Gastroesophageal sphincter (tissue), 4 donors: ENCODE measurements around the gene SLC39A3. TPM values are rescaled to one million over a fixed set of nuclear protein-coding genes. Genes with fewer than 3 reads are reported as not detected.

ENCODE experiments used
- ATAC-seq: fragments of 150-250 bp; one replicate; pipeline ENCODE4 v1.9.1; 2016; ENCODE audit warnings: mild to moderate bottlenecking, moderate library complexity
- H3K27ac ChIP-seq, 4 donors: fragments of 200-600 bp; sonication (generic) in 3 of 4; 1 replicate in 3 of 4; 2 replicates in 1 of 4; pipeline ENCODE4 v1.5.1; 2016 to 2019
- H3K27me3 ChIP-seq: fragments of 200-600 bp; sonication (generic); one replicate; pipeline ENCODE4 v1.5.1; 2019
- H3K36me3 ChIP-seq, 2 donors: fragments of 200-600 bp; sonication (generic); one replicate each; pipeline ENCODE4 v1.5.1; 2019; ENCODE audit warnings: control low read depth in 1 of 2
- H3K4me1 ChIP-seq, 3 donors: fragments of 200-600 bp; sonication (generic); 1 replicate in 2 of 3; 2 replicates in 1 of 3; pipeline ENCODE4 v1.5.1; 2016 to 2019; ENCODE audit warnings: control low read depth in 2 of 3
- H3K4me3 ChIP-seq, 2 donors: fragments of 200-600 bp; sonication (generic); one replicate each; pipeline ENCODE4 v1.5.1; 2019; ENCODE audit warnings: mild to moderate bottlenecking in 1 of 2, moderate library complexity in 1 of 2
- H3K9me3 ChIP-seq, 3 donors: fragments of 200-600 bp; sonication (generic); one replicate each; pipeline ENCODE4 v1.5.1; 2017 to 2019; ENCODE audit warnings: control low read depth in 2 of 3
- EP300 ChIP-seq: sonication (generic); formaldehyde crosslinking; IDR thresholded peaks from one replicate; pipeline ENCODE4 v1.6.1; 2017; ENCODE audit warnings: antibody characterized with exemption, mild to moderate bottlenecking
- POLR2A ChIP-seq, 2 donors: fragments of 450-650 bp; IDR thresholded peaks; one replicate each; pipeline ENCODE4 v1.6.1; 2017; ENCODE audit warnings: antibody characterized with exemption in 2 of 2, mild to moderate bottlenecking in 2 of 2, moderate library complexity in 1 of 2
- POLR2AphosphoS5 ChIP-seq: sonication (generic); formaldehyde crosslinking; IDR thresholded peaks from one replicate; pipeline ENCODE4 v1.6.1; 2017; ENCODE audit warnings: antibody characterized with exemption
- WGBS, 2 donors: methylation state at CpG; one replicate each; pipeline ENCODE4 v1.1.5; 2018; ENCODE audit warnings: low coverage in 1 of 2; 5-methylcytosine and 5-hydroxymethylcytosine counted together
- total RNA-seq, 4 donors: library from RNA; depleted of rRNA; stranded (reverse); fragments of >200 nt; gene quantifications; one replicate each; pipeline ENCODE4 v1.1.0, GENCODE V29; 2016
- TF ChIP-seq, protein P1 (sequence below), 4 experiments: fragments of 200-600 bp in 2 of 4; fragments of 450-650 bp in 2 of 4; sonication (generic) in 1 of 4; IDR thresholded peaks; one replicate each; pipeline ENCODE4 v1.5.1; 2017 to 2019; ENCODE audit warnings: antibody characterized with exemption in 4 of 4, mild to moderate bottlenecking in 2 of 4, moderate library complexity in 2 of 4

The SLC39A3 gene
- total RNA-seq, 4 donors from 2014 or later, result 26.3 to 42.7 (median 30.7) TPM

- no CpG with 5 or more reads among the region's 16 CpGs for WGBS, 2 donors
- H3K4me3 ChIP-seq, result no peak overlapping the region
- no peak overlapping the region for H3K27ac ChIP-seq
- no peak for ATAC-seq
- no peaks in the 10 kb centered on the region for H3K27me3 ChIP-seq
- H3K36me3 ChIP-seq, result peaks cover 0 to 72% of the 10 kb centered on the region in 2 donors
- H3K4me1 ChIP-seq, result no peaks in the 10 kb centered on the region
- TF ChIP-seq EP300 (no peak), POLR2A (IDR thresholded peaks at IDR 0.05) (no peak), POLR2AphosphoS5 (no peak)
- TF ChIP-seq, protein P1, sequence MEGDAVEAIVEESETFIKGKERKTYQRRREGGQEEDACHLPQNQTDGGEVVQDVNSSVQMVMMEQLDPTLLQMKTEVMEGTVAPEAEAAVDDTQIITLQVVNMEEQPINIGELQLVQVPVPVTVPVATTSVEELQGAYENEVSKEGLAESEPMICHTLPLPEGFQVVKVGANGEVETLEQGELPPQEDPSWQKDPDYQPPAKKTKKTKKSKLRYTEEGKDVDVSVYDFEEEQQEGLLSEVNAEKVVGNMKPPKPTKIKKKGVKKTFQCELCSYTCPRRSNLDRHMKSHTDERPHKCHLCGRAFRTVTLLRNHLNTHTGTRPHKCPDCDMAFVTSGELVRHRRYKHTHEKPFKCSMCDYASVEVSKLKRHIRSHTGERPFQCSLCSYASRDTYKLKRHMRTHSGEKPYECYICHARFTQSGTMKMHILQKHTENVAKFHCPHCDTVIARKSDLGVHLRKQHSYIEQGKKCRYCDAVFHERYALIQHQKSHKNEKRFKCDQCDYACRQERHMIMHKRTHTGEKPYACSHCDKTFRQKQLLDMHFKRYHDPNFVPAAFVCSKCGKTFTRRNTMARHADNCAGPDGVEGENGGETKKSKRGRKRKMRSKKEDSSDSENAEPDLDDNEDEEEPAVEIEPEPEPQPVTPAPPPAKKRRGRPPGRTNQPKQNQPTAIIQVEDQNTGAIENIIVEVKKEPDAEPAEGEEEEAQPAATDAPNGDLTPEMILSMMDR (IDR thresholded peaks at IDR 0.05), result no peak
- no peaks in the 10 kb centered on the region for H3K9me3 ChIP-seq
Observed at GRCh38 chr19:2755448-2755705, 15.6 kb upstream of the SLC39A3 start.

DNA sequence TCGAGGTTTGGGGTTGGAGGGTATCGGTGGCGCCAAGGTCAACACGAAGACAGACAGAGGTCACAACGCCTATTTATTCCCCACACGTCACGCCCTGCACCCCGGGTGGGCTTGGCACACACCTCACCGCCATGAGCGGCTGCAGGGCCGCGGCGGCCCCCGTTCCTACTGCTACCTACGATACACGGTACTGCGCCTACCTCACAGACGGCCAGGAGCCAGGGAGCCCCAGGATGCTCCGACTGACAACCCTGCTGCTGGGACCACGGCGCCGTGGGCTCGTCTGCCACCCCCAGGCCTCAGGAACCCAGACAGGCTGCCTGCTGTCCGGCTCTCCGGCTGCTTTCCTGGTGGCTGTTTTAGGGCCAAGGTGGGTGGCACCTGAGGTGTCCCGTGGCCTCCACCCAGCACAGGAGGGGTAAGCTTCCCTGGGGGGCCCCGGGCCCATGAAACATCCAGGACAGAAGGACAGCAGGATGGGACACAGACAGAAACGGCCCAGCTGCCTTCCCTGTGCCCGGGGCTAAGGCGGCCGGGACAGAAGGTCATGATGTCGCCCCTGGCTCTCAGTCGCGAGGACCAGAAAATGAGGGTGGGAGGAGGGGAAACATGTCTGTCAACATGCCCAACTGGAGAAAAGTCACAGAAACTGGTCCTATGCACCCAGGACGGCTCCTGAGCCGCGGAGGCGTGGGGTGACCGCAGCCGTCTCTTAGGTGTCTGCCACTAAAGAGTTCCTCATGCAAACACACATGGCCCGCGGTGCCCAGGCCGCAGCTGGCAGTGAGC, 15.0 kb upstream of the SLC39A3 start:
- Histone ChIP-seq H3K36me3 (peaks cover 0 to 66% of the 10 kb centered on the region in 2 donors), H3K27ac (no peak overlapping the region), H3K4me3 (no peak overlapping the region), H3K9me3 (no peaks in the 10 kb centered on the region), H3K4me1 (no peaks in the 10 kb centered on the region), H3K27me3 (no peaks in the 10 kb centered on the region)
- no peak for TF ChIP-seq POLR2AphosphoS5
- TF ChIP-seq EP300, result no peak
- TF ChIP-seq, protein P1 (IDR thresholded peaks at IDR 0.05), result no peak
- no peak for TF ChIP-seq POLR2A (IDR thresholded peaks at IDR 0.05)
- no peak for ATAC-seq
- no CpG with 5 or more reads among the region's 43 CpGs for WGBS, 2 donors

DNA sequence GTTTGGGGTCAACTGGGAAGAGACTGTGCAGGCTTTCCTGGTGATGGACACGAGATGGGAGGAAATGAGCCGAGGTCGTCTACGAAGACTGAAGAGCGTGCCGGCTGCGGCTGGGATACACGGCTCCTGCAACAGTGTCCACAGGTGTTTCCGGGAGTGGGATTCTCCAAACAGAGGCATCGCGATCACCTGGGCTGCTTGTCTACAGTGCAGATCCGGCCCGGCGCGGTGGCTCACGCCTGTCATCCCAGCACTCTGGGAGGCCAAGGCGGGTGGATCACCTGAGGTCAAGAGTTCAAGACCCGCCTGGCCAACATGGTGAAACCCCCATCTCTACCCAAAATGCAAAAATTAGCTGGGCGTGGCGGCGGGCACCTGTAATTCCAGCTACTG, 11.6 kb upstream of the SLC39A3 start:
- peaks cover 0 to 8% (median 4%) of the 10 kb centered on the region in 3 donors for H3K4me1 ChIP-seq
- ATAC-seq, result no peak

GRCh38 chr19:2750808-2751437, 11.1 kb upstream of the SLC39A3 start:
- no peaks in the 10 kb centered on the region for H3K9me3 ChIP-seq
- ATAC-seq, result no peak
- TF ChIP-seq POLR2A (IDR thresholded peaks at IDR 0.05) (no peak), POLR2AphosphoS5 (no peak), EP300 (no peak)
- TF ChIP-seq, protein P1 (IDR thresholded peaks at IDR 0.05), result no peak
- H3K36me3 ChIP-seq, result peaks cover 0 to 27% of the 10 kb centered on the region in 2 donors
- H3K27me3 ChIP-seq, result no peaks in the 10 kb centered on the region
- H3K4me3 ChIP-seq, result no peak overlapping the region
- H3K27ac ChIP-seq, result no peak overlapping the region
- WGBS, 2 donors, result 68 to 73% methylated on average over 8 to 10 of the region's 17 CpGs
- H3K4me1 ChIP-seq, result peaks cover 0 to 8% (median 4%) of the 10 kb centered on the region in 3 donors

More for the DNA sequence above, 11.6 kb upstream of the SLC39A3 start:
- Histone ChIP-seq H3K9me3 (no peaks in the 10 kb centered on the region), H3K36me3 (peaks cover 0 to 32% of the 10 kb centered on the region in 2 donors), H3K4me3 (no peak overlapping the region), H3K27ac (no peak overlapping the region), H3K27me3 (no peaks in the 10 kb centered on the region)
- WGBS, 2 donors, result 69 to 100% methylated on average over 2 to 5 of the region's 21 CpGs
- TF ChIP-seq EP300 (no peak), POLR2A (IDR thresholded peaks at IDR 0.05) (no peak), POLR2AphosphoS5 (no peak)
- TF ChIP-seq, protein P1 (IDR thresholded peaks at IDR 0.05), result no peak

DNA sequence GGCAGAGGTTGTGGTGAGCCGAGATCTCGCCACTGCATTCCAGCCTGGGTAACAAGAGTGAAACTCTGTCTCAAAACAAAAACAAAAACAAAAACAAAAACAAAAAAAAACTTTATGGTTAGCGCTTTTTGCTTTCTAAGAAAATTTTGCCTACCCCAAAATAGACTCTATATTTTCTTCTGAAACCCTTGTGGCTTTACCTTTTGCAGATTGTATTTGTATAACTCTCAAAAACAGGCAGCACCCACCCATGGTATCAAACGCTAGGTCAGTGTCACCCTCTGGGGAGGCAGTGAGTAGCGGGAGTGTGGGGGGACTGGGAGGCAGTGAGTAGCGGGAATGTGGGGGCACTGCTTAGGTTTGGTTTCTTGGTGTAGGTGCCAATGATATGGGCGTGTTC, 7.5 kb upstream of the SLC39A3 start:
- ATAC-seq, result no peak
- TF ChIP-seq EP300 (no peak), POLR2A (IDR thresholded peaks at IDR 0.05) (no peak), POLR2AphosphoS5 (no peak)
- TF ChIP-seq, protein P1 (IDR thresholded peaks at IDR 0.05), result no peak
- no peak overlapping the region for H3K27ac ChIP-seq
- H3K36me3 ChIP-seq, result no peaks in the 10 kb centered on the region
- H3K27me3 ChIP-seq, result no peaks in the 10 kb centered on the region
- no peaks in the 10 kb centered on the region for H3K9me3 ChIP-seq
- no peak overlapping the region for H3K4me3 ChIP-seq
- WGBS, 2 donors, result 80 to 86% methylated on average over 4 to 7 of the region's 7 CpGs
- peaks cover 0 to 8% (median 4%) of the 10 kb centered on the region in 3 donors for H3K4me1 ChIP-seq
